GM23248 (cell line): ENCODE results near the gene SHPK. TPM values are rescaled to one million over a fixed set of nuclear protein-coding genes. Genes with fewer than 3 reads are reported as not detected.
"Not testable (repeated sequence)": the region's sequence is repeated elsewhere in the genome, so short reads cannot be mapped to it uniquely, and the experiment has no call there.

ENCODE experiments used
- DNase-seq: peaks from one replicate; pipeline ENCODE4 v3.0.0-alpha.2; 2015
- H2AFZ ChIP-seq: fragments of 200-600 bp; sonication (generic); 2 replicates; pipeline ENCODE4 v1.6.1; 2016; ENCODE audit warnings: antibody characterized with exemption
- H3F3A ChIP-seq: fragments of 200-600 bp; sonication (generic); 2 replicates; pipeline ENCODE4 v1.6.1; 2016; ENCODE audit warnings: mild to moderate bottlenecking, antibody characterized with exemption, mixed run types; ENCODE audit not compliant: insufficient read depth
- H3K27ac ChIP-seq: fragments of 200-600 bp; sonication (generic); 2 replicates; pipeline ENCODE4 v1.5.1; 2016; ENCODE audit warnings: mild to moderate bottlenecking
- H3K27me3 ChIP-seq: fragments of 200-600 bp; sonication (generic); replicated peaks from 2 replicates; pipeline ENCODE4 v1.6.1; 2016; ENCODE audit warnings: mild to moderate bottlenecking; ENCODE audit not compliant: insufficient read depth
- H3K36me3 ChIP-seq: fragments of 200-600 bp; sonication (generic); 2 replicates; pipeline ENCODE4 v1.6.1; 2016; ENCODE audit warnings: low read depth, mild to moderate bottlenecking
- H3K4me1 ChIP-seq: fragments of 200-600 bp; sonication (generic); 2 replicates; pipeline ENCODE4 v1.6.1; 2016; ENCODE audit warnings: mild to moderate bottlenecking; ENCODE audit not compliant: insufficient read depth
- H3K4me2 ChIP-seq: fragments of 200-600 bp; sonication (generic); one replicate; pipeline ENCODE4 v1.6.1; 2016; ENCODE audit warnings: mild to moderate bottlenecking; ENCODE audit not compliant: unreplicated experiment
- H3K4me3 ChIP-seq: fragments of 200-600 bp; sonication (generic); 2 replicates; pipeline ENCODE4 v1.5.1; 2016; ENCODE audit warnings: mild to moderate bottlenecking
- H3K79me2 ChIP-seq: fragments of 200-600 bp; sonication (generic); 2 replicates; pipeline ENCODE4 v1.6.1; 2016; ENCODE audit warnings: mild to moderate bottlenecking; ENCODE audit not compliant: insufficient read depth
- H3K9ac ChIP-seq: fragments of 200-600 bp; sonication (generic); 2 replicates; pipeline ENCODE4 v1.6.1; 2016; ENCODE audit warnings: mild to moderate bottlenecking
- H3K9me2 ChIP-seq: fragments of 200-600 bp; sonication (generic); 2 replicates; pipeline ENCODE4 v1.6.1; 2016; ENCODE audit warnings: mixed run types, mild to moderate bottlenecking, moderate library complexity; ENCODE audit not compliant: insufficient read depth
- H3K9me3 ChIP-seq: fragments of 200-600 bp; sonication (generic); one replicate; pipeline ENCODE4 v1.6.1; 2017; ENCODE audit warnings: low read depth
- H4K20me1 ChIP-seq: fragments of 200-600 bp; sonication (generic); 2 replicates; pipeline ENCODE4 v1.6.0; 2016; ENCODE audit not compliant: insufficient read depth
- EZH2 ChIP-seq: fragments of 200-600 bp; sonication (generic); IDR thresholded peaks from 2 replicates; pipeline ENCODE4 v1.6.1; 2018; ENCODE audit warnings: antibody characterized with exemption, mild to moderate bottlenecking; ENCODE audit not compliant: insufficient read depth, poor library complexity, severe bottlenecking
- EZH2phosphoT487 ChIP-seq: fragments of 200-600 bp; sonication (generic); IDR thresholded peaks from 2 replicates; pipeline ENCODE4 v1.6.1; 2018; ENCODE audit warnings: antibody characterized with exemption, moderate library complexity, mild to moderate bottlenecking, low read depth; ENCODE audit not compliant: insufficient read depth
- WGBS, 2 experiments: methylation state at CpG; one replicate each; pipeline ENCODE4 v1.1.6; 2015 to 2017; ENCODE audit warnings: low lambda C conversion rate in 2 of 2, low coverage in 1 of 2; ENCODE audit errors: missing lambda C conversion rate in 2 of 2; 5-methylcytosine and 5-hydroxymethylcytosine counted together
- in situ Hi-C: fragments of 300-500 bp; cut with MboI; formaldehyde crosslinking; loops from 2 replicates; pipeline ENCODE4 v1.15.0; 2020
- polyA plus RNA-seq: library from polyadenylated mRNA; unstranded; fragments of >200 nt; fragmentation: Nextera tagmentation; extraction: Ambion mirVana; gene quantifications from 2 replicates; pipeline ENCODE4 v1.2.1, GENCODE V29; 2016
- total RNA-seq: library from RNA; depleted of rRNA; stranded (reverse); fragments of >200 nt; shearing (Covaris generic); gene quantifications from 2 replicates; pipeline ENCODE4 v1.2.3, GENCODE V29; 2014

The SHPK gene
- total and polyA plus RNA-seq, 2 experiments from 2014 or later, result 3.1 to 5.8 TPM

- H3K79me2 ChIP-seq, result no peaks in the 10 kb centered on the region
- no peak overlapping the region for H3K9ac ChIP-seq
- 96 to 97% methylated on average over 22 of the region's 22 CpGs for WGBS, 2 experiments
- H3K4me2 ChIP-seq, result no peak overlapping the region
- in situ Hi-C loops, result no loop called here
- H3K27ac ChIP-seq, result no peak overlapping the region
- H3K9me3 ChIP-seq, result no peaks in the 10 kb centered on the region
- no peaks in the 10 kb centered on the region for H4K20me1 ChIP-seq
- no peak overlapping the region for H3K4me3 ChIP-seq
- TF ChIP-seq EZH2phosphoT487, result no peak
- no peak for TF ChIP-seq EZH2
- no peaks in the 10 kb centered on the region for H3K27me3 ChIP-seq
- no peak for DNase-seq
- no peaks in the 10 kb centered on the region for H3K9me2 ChIP-seq
- H3K36me3 ChIP-seq, result no peaks in the 10 kb centered on the region
- H3F3A ChIP-seq, result no peaks in the 10 kb centered on the region
- no peaks in the 10 kb centered on the region for H3K4me1 ChIP-seq
- H2AFZ ChIP-seq, result no peak overlapping the region
Measured at GRCh38 chr17:3589784-3590183, 46.3 kb downstream of the SHPK start.

GRCh38 chr17:3585826-3586225, 50.2 kb downstream of the SHPK start:
- in situ Hi-C loops, result no loop called here
- Histone ChIP-seq H3K4me1 (no peaks in the 10 kb centered on the region), H2AFZ (no peak overlapping the region), H3K9me2 (no peaks in the 10 kb centered on the region), H3F3A (no peaks in the 10 kb centered on the region), H3K9ac (no peak overlapping the region), H3K79me2 (no peaks in the 10 kb centered on the region), H3K27me3 (no peaks in the 10 kb centered on the region), H3K4me3 (no peak overlapping the region), H3K9me3 (no peaks in the 10 kb centered on the region), H3K36me3 (no peaks in the 10 kb centered on the region), H3K4me2 (no peak overlapping the region), H3K27ac (no peak overlapping the region), H4K20me1 (no peaks in the 10 kb centered on the region)
- no peak for DNase-seq
- WGBS, 2 experiments, result 91 to 96% methylated on average over 17 of the region's 17 CpGs
- TF ChIP-seq EZH2 (no peak), EZH2phosphoT487 (no peak)

GRCh38 chr17:3583456-3583855, 52.6 kb downstream of the SHPK start:
- H3K9ac ChIP-seq, result no peak overlapping the region
- no peaks in the 10 kb centered on the region for H3F3A ChIP-seq
- DNase-seq, result no peak
- H3K9me3 ChIP-seq, result no peaks in the 10 kb centered on the region
- no peaks in the 10 kb centered on the region for H3K36me3 ChIP-seq
- H2AFZ ChIP-seq, result no peak overlapping the region
- H4K20me1 ChIP-seq, result no peaks in the 10 kb centered on the region
- H3K4me1 ChIP-seq, result no peaks in the 10 kb centered on the region
- H3K4me2 ChIP-seq, result no peak overlapping the region
- H3K27me3 ChIP-seq, result no peaks in the 10 kb centered on the region
- no peaks in the 10 kb centered on the region for H3K9me2 ChIP-seq
- H3K79me2 ChIP-seq, result no peaks in the 10 kb centered on the region
- no peak overlapping the region for H3K27ac ChIP-seq
- in situ Hi-C loops, result no loop called here
- no peak for TF ChIP-seq EZH2
- no peak overlapping the region for H3K4me3 ChIP-seq
- WGBS, 2 experiments, result 86 to 95% methylated on average over 9 of the region's 9 CpGs

GRCh38 chr17:3582915-3583314, 53.1 kb downstream of the SHPK start:
- Histone ChIP-seq H3K27me3 (no peaks in the 10 kb centered on the region), H4K20me1 (no peaks in the 10 kb centered on the region), H3K36me3 (no peaks in the 10 kb centered on the region), H3K9me3 (no peaks in the 10 kb centered on the region), H3F3A (no peaks in the 10 kb centered on the region), H3K4me2 (no peak overlapping the region), H3K4me3 (no peak overlapping the region), H3K9ac (no peak overlapping the region), H2AFZ (no peak overlapping the region), H3K4me1 (no peaks in the 10 kb centered on the region), H3K9me2 (no peaks in the 10 kb centered on the region), H3K79me2 (no peaks in the 10 kb centered on the region), H3K27ac (no peak overlapping the region)
- TF ChIP-seq EZH2 (no peak), EZH2phosphoT487 (no peak)
- in situ Hi-C loops, result no loop called here
- 88 to 92% methylated on average over 9 of the region's 9 CpGs for WGBS, 2 experiments
- DNase-seq, result no peak

GRCh38 chr17:3578667-3579066, 57.4 kb downstream of the SHPK start:
- H3K9me3 ChIP-seq, H3K79me2 ChIP-seq, H3K9me2 ChIP-seq, H3K4me3 ChIP-seq, H2AFZ ChIP-seq, H3K27ac ChIP-seq, H3K9ac ChIP-seq, H3K27me3 ChIP-seq, DNase-seq, H3K4me2 ChIP-seq, in situ Hi-C loops, H4K20me1 ChIP-seq, H3K36me3 ChIP-seq: not testable (repeated sequence)
- Histone ChIP-seq H3F3A (peaks cover 12% of the 10 kb centered on the region), H3K4me1 (peaks cover 11% of the 10 kb centered on the region)
- 97 to 99% methylated on average over 4 of the region's 4 CpGs for WGBS, 2 experiments
